Thoracic aorta (tissue), 2 donors: Measurements from ENCODE around the gene SLCO4A1. TPM values are rescaled to one million over a fixed set of nuclear protein-coding genes. Genes with fewer than 3 reads are reported as not detected.
"Not testable (repeated sequence)": the region's sequence is repeated elsewhere in the genome, so short reads cannot be mapped to it uniquely, and the experiment has no call there.

Experiments used
- ATAC-seq: fragments of 150-250 bp; one replicate; pipeline ENCODE4 v1.8.0; 2017; ENCODE audit warnings: low read depth; ENCODE audit not compliant: insufficient number of reproducible peaks, low FRiP score
- DNase-seq: peaks from one replicate; pipeline ENCODE4 v3.0.0-alpha.2; 2020; ENCODE audit warnings: low spot score
- H3K27ac ChIP-seq, 2 donors: fragments of 200-600 bp; sonication (generic); 1 replicate in 1 of 2; 2 replicates in 1 of 2; pipeline ENCODE4 v1.5.1; 2016; ENCODE audit warnings: mild to moderate bottlenecking in 2 of 2, moderate library complexity in 2 of 2
- H3K27me3 ChIP-seq: fragments of 200-600 bp; sonication (generic); replicated peaks from 2 replicates; pipeline ENCODE4 v1.6.0; 2016; ENCODE audit warnings: mild to moderate bottlenecking; ENCODE audit not compliant: insufficient read depth
- H3K36me3 ChIP-seq: fragments of 200-600 bp; sonication (generic); one replicate; pipeline ENCODE4 v1.5.1; 2016
- H3K4me1 ChIP-seq, 2 donors: fragments of 200-600 bp; sonication (generic); 1 replicate in 1 of 2; 2 replicates in 1 of 2; pipeline versions ENCODE4 v1.5.1 to v1.6.0; 2016; ENCODE audit warnings: low read depth in 2 of 2, mild to moderate bottlenecking in 1 of 2; ENCODE audit not compliant: control insufficient read depth in 1 of 2
- H3K4me3 ChIP-seq: fragments of 200-600 bp; sonication (generic); 2 replicates; pipeline ENCODE4 v1.5.1; 2016; ENCODE audit warnings: mild to moderate bottlenecking
- H3K9me3 ChIP-seq: fragments of 200-600 bp; sonication (generic); 2 replicates; pipeline ENCODE4 v1.5.1; 2016
- total RNA-seq, 2 donors: library from RNA; depleted of rRNA; stranded (reverse); fragments of >200 nt; gene quantifications; one replicate each; pipeline versions ENCODE4 v1.1.0 to v1.2.3, GENCODE V29; 2016
- TF ChIP-seq, protein P1 (sequence below): fragments of 200-600 bp; sonication (generic); IDR thresholded peaks from one replicate; pipeline ENCODE4 v1.5.1; 2019; ENCODE audit warnings: antibody characterized with exemption

Gene SLCO4A1
- total RNA-seq, 2 donors from 2014 or later = 22.1 to 26.0 TPM

- H3K27me3 ChIP-seq = peaks cover 4% of the 10 kb centered on the region
- peaks cover 18 to 20% of the 10 kb centered on the region in 2 donors for H3K4me1 ChIP-seq
- no peak for DNase-seq
- TF ChIP-seq, protein P1, sequence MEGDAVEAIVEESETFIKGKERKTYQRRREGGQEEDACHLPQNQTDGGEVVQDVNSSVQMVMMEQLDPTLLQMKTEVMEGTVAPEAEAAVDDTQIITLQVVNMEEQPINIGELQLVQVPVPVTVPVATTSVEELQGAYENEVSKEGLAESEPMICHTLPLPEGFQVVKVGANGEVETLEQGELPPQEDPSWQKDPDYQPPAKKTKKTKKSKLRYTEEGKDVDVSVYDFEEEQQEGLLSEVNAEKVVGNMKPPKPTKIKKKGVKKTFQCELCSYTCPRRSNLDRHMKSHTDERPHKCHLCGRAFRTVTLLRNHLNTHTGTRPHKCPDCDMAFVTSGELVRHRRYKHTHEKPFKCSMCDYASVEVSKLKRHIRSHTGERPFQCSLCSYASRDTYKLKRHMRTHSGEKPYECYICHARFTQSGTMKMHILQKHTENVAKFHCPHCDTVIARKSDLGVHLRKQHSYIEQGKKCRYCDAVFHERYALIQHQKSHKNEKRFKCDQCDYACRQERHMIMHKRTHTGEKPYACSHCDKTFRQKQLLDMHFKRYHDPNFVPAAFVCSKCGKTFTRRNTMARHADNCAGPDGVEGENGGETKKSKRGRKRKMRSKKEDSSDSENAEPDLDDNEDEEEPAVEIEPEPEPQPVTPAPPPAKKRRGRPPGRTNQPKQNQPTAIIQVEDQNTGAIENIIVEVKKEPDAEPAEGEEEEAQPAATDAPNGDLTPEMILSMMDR = no peak
- H3K27ac ChIP-seq = peak overlapping the region; percentile 28 to 79
- H3K4me3 ChIP-seq = no peak overlapping the region
- no peaks in the 10 kb centered on the region for H3K36me3 ChIP-seq
- no peak for ATAC-seq
- H3K9me3 ChIP-seq = no peaks in the 10 kb centered on the region
These were observed 18.0 kb upstream of the SLCO4A1 start for GRCh38 chr20:62624325-62624690.

DNA sequence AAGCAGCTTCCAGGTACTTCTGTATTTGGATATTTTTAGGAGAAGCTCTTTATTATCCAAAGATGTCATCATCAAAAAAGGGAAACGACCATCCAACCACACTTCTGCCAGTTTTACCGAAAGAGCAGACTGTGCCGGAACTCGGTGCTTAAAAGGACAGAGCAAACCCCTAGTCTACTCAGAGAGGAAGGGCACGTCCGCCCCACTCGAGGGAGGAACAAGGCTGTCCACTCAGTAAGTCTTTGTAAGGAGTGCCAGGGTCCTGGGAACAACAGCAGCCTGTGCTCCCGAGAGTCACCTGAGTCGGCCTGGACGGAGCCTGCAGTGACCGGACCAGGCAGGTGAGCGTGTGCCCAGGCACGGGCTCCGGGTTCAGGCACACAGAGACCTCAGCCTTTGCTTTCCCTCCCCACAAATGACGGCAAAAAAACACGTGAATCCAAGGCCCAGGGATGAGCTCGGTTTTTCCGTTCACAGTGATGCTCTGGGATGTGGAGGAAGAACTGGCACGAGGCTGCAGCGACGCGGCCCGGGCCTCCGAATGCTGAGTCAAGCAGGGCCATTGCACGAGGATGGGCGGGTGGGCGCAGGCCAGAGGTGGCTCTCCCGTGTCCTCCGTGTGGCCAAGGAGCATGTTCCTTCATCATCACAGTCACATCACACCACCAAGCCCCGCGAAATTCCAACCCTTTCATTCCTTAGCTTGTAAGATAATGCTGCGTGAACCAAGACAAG is 17.4 kb upstream of the SLCO4A1 start:
- Histone ChIP-seq H3K27me3 (peaks cover 4% of the 10 kb centered on the region), H3K4me3 (no peak overlapping the region), H3K4me1 (peaks cover 18 to 20% of the 10 kb centered on the region in 2 donors), H3K36me3 (no peaks in the 10 kb centered on the region), H3K27ac (peak overlapping the region; percentile 28 to 79), H3K9me3 (no peaks in the 10 kb centered on the region)
- TF ChIP-seq, protein P1 = no peak
- ATAC-seq (no peak), DNase-seq (no peak)

GRCh38 chr20:62625516-62625915 is 16.8 kb upstream of the SLCO4A1 start:
- Histone ChIP-seq H3K36me3 (no peaks in the 10 kb centered on the region), H3K4me3 (no peak overlapping the region), H3K27ac (peak overlapping the region in 1 of 2 donors; percentile 79), H3K4me1 (peaks cover 18 to 20% of the 10 kb centered on the region in 2 donors), H3K27me3 (peaks cover 4% of the 10 kb centered on the region), H3K9me3 (no peaks in the 10 kb centered on the region)
- no peak for DNase-seq
- no peak for ATAC-seq
- TF ChIP-seq, protein P1 = no peak

DNA sequence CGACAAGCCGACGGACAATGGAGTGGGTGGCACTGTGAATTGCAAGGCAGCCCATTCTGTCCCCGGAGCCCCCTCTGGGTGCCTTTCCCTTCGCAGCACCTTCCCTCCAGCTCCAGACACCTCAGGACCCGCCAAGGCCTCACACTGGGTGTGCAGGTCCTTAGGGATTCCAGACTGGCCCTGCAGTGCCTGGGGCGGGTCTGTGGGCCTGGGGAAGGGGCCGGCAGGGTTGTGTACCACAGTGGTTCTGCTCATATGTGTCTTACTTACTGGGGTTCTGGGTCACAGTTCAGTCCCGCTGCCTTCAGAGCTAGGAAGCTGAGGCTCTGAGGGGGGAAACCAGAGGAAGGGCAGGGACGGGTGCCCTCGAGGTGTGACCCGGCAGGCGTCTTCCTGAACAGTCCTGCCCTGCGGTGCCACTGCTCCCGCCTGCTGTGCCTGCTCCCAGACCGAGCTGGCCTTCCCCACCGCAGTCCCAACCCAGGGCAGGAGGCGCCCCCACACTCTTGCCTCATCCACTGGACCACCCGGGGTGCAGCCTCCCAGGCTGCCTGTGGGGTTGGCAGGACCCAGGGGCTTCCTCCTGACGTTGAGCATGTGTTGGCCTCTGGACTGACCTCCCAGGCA is 16.3 kb upstream of the SLCO4A1 start:
- Histone ChIP-seq H3K9me3 (no peaks in the 10 kb centered on the region), H3K4me1 (peaks cover 18 to 20% of the 10 kb centered on the region in 2 donors), H3K36me3 (no peaks in the 10 kb centered on the region), H3K27ac (no peak overlapping the region), H3K27me3 (peaks cover 4% of the 10 kb centered on the region), H3K4me3 (no peak overlapping the region)
- DNase-seq (no peak), ATAC-seq (no peak)
- TF ChIP-seq, protein P1 = no peak

- not testable (repeated sequence) for DNase-seq, H3K9me3 ChIP-seq, H3K27me3 ChIP-seq, H3K4me3 ChIP-seq, ATAC-seq, H3K36me3 ChIP-seq, H3K27ac ChIP-seq
- peaks cover 17 to 20% of the 10 kb centered on the region in 2 donors for H3K4me1 ChIP-seq
These were observed 14.9 kb upstream of the SLCO4A1 start for GRCh38 chr20:62627425-62627824.
